Thoracic aorta (tissue), 2 donors: ENCODE data around the gene SDK1. TPM values are rescaled to one million over a fixed set of nuclear protein-coding genes. Genes with fewer than 3 reads are reported as not detected.
"Not testable (repeated sequence)": the region's sequence is repeated elsewhere in the genome, so short reads cannot be mapped to it uniquely, and the experiment has no call there.

Experiments
- ATAC-seq: fragments of 150-250 bp; one replicate; pipeline ENCODE4 v1.8.0; 2017; ENCODE audit warnings: low read depth; ENCODE audit not compliant: insufficient number of reproducible peaks, low FRiP score
- DNase-seq: peaks from one replicate; pipeline ENCODE4 v3.0.0-alpha.2; 2020; ENCODE audit warnings: low spot score
- H3K27ac ChIP-seq, 2 donors: fragments of 200-600 bp; sonication (generic); 1 replicate in 1 of 2; 2 replicates in 1 of 2; pipeline ENCODE4 v1.5.1; 2016; ENCODE audit warnings: mild to moderate bottlenecking in 2 of 2, moderate library complexity in 2 of 2
- H3K27me3 ChIP-seq: fragments of 200-600 bp; sonication (generic); replicated peaks from 2 replicates; pipeline ENCODE4 v1.6.0; 2016; ENCODE audit warnings: mild to moderate bottlenecking; ENCODE audit not compliant: insufficient read depth
- H3K36me3 ChIP-seq: fragments of 200-600 bp; sonication (generic); one replicate; pipeline ENCODE4 v1.5.1; 2016
- H3K4me1 ChIP-seq, 2 donors: fragments of 200-600 bp; sonication (generic); 1 replicate in 1 of 2; 2 replicates in 1 of 2; pipeline versions ENCODE4 v1.5.1 to v1.6.0; 2016; ENCODE audit warnings: low read depth in 2 of 2, mild to moderate bottlenecking in 1 of 2; ENCODE audit not compliant: control insufficient read depth in 1 of 2
- H3K4me3 ChIP-seq: fragments of 200-600 bp; sonication (generic); 2 replicates; pipeline ENCODE4 v1.5.1; 2016; ENCODE audit warnings: mild to moderate bottlenecking
- H3K9me3 ChIP-seq: fragments of 200-600 bp; sonication (generic); 2 replicates; pipeline ENCODE4 v1.5.1; 2016
- CTCF ChIP-seq: fragments of 200-600 bp; sonication (generic); IDR thresholded peaks from one replicate; pipeline ENCODE4 v1.5.1; 2019; ENCODE audit warnings: antibody characterized with exemption
- total RNA-seq, 2 donors: library from RNA; depleted of rRNA; stranded (reverse); fragments of >200 nt; gene quantifications; one replicate each; pipeline versions ENCODE4 v1.1.0 to v1.2.3, GENCODE V29; 2016

SDK1 gene
- total RNA-seq, 2 donors from 2014 or later, result 27.5 to 29.2 TPM

DNA sequence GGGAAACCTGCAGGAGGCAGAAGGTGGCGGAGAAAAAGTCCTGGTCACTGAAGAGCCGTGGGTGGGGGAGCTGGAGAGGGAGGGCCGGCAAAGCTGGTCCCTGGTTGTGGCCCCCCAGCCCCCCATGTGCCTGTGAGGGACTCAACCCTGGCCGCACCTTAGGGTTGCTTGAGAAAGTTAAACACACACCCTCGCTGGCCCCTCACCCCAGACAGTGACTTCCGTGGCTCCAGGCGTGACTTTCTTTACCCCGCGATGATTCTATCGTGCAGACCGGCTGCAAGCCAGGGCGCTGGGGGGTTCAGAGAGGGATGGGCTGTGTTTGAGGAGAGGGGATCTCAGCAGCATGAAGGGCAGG lies 933.4 kb downstream of the SDK1 start:
- no peak for ATAC-seq
- Histone ChIP-seq H3K36me3 (peaks cover 3% of the 10 kb centered on the region), H3K27me3 (no peaks in the 10 kb centered on the region), H3K4me1 (no peaks in the 10 kb centered on the region), H3K9me3 (no peaks in the 10 kb centered on the region), H3K4me3 (no peak overlapping the region), H3K27ac (no peak overlapping the region)
- no peak for TF ChIP-seq CTCF
- DNase-seq, result no peak

GRCh38 chr7:4234886-4235285 lies 933.8 kb downstream of the SDK1 start:
- no peaks in the 10 kb centered on the region for H3K4me1 ChIP-seq
- no peaks in the 10 kb centered on the region for H3K27me3 ChIP-seq
- TF ChIP-seq CTCF, result no peak
- ATAC-seq, result no peak
- H3K9me3 ChIP-seq, result no peaks in the 10 kb centered on the region
- no peak overlapping the region for H3K4me3 ChIP-seq
- DNase-seq, result no peak
- no peak overlapping the region for H3K27ac ChIP-seq
- H3K36me3 ChIP-seq, result peaks cover 3% of the 10 kb centered on the region

GRCh38 chr7:4235596-4235995 lies 934.5 kb downstream of the SDK1 start:
- no peak for TF ChIP-seq CTCF
- Histone ChIP-seq H3K27ac (no peak overlapping the region), H3K4me3 (no peak overlapping the region), H3K4me1 (no peaks in the 10 kb centered on the region), H3K27me3 (no peaks in the 10 kb centered on the region), H3K36me3 (peaks cover 3% of the 10 kb centered on the region), H3K9me3 (no peaks in the 10 kb centered on the region)
- ATAC-seq (no peak), DNase-seq (no peak)

- no peaks in the 10 kb centered on the region for H3K27me3 ChIP-seq
- DNase-seq (no peak), ATAC-seq (no peak)
- H3K9me3 ChIP-seq, result no peaks in the 10 kb centered on the region
- no peaks in the 10 kb centered on the region for H3K4me1 ChIP-seq
- H3K27ac ChIP-seq, result no peak overlapping the region
- TF ChIP-seq CTCF, result no peak
- no peak overlapping the region for H3K4me3 ChIP-seq
- peaks cover 3% of the 10 kb centered on the region for H3K36me3 ChIP-seq
These were observed 935.3 kb downstream of the SDK1 start for GRCh38 chr7:4236389-4236788.

DNA sequence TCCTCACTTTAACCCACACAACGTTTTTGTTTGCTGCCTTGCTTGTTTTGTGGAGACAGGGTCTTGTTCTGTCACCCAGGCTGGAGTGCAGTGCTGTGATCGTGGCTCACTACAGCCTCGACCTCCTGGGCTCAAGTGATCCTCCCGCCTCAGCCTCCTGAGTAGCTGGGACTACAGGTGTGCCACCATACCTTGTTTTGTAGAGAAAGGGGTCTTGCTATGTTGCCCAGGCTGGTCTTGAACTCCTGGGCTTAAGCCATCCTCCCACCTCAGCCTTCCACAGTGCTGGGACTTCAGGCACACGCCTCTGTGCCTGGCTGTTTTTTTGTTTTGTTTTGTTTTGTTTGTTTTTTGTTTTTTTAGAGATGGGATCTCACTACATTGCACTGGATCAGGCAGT lies 935.8 kb downstream of the SDK1 start:
- H3K36me3 ChIP-seq, ATAC-seq: not testable (repeated sequence)

More for the DNA sequence above, 935.8 kb downstream of the SDK1 start:
- not testable (repeated sequence) for H3K4me3 ChIP-seq, H3K27me3 ChIP-seq, DNase-seq, H3K4me1 ChIP-seq, H3K27ac ChIP-seq, H3K9me3 ChIP-seq
